Measurements from ENCODE around the gene FRG2C.
"Not testable (repeated sequence)": the region's sequence is repeated elsewhere in the genome, so short reads cannot be mapped to it uniquely, and the experiment has no call there.

FRG2C gene

DNA sequence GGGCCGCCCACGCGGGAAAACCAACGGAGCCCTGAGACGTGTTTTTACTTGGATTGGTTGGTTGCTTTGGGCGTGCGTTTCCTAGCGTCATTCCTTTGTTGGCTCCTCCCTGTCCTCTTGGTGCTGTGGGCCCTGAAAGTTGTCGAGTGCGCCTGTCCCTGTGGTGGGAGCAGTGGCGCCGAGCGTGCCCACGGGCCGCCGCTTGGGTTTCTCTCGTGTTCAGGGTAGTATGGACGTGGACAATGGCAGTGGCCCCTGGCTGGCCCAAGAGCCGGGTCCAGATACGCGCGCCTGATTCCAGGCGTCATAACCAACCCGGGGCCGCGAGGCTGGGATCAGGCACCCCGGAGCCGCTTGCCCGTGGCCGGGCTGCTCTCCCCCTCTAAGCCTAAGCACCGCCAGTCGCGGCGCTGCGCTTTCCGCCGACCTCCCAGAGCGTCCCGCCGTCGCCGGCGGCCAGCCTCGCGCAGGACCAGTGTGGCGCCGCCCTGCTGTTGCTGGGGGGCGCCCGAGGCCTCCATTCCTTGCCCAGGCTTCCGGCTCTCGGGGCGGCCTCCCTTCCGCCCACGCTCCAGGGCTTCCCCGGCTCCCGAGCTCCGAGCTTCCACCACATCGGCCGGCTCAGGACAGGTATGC, 8.1 kb downstream of the FRG2C start:
- H3K4me3 ChIP-seq (ENCODE audit: low read depth, low read length) = peak overlapping the region; percentile 72
- TF ChIP-seq POLR2A (IDR thresholded peaks at IDR 0.05; ENCODE audit: extremely low read depth, insufficient read length) = peak; percentile 34
- TF ChIP-seq, protein P1, sequence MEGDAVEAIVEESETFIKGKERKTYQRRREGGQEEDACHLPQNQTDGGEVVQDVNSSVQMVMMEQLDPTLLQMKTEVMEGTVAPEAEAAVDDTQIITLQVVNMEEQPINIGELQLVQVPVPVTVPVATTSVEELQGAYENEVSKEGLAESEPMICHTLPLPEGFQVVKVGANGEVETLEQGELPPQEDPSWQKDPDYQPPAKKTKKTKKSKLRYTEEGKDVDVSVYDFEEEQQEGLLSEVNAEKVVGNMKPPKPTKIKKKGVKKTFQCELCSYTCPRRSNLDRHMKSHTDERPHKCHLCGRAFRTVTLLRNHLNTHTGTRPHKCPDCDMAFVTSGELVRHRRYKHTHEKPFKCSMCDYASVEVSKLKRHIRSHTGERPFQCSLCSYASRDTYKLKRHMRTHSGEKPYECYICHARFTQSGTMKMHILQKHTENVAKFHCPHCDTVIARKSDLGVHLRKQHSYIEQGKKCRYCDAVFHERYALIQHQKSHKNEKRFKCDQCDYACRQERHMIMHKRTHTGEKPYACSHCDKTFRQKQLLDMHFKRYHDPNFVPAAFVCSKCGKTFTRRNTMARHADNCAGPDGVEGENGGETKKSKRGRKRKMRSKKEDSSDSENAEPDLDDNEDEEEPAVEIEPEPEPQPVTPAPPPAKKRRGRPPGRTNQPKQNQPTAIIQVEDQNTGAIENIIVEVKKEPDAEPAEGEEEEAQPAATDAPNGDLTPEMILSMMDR (IDR thresholded peaks at IDR 0.05; ENCODE audit: low read depth, low read length) = peak; percentile 20
- DNase-seq (ENCODE audit: low read depth) = peak; percentile 89

DNA sequence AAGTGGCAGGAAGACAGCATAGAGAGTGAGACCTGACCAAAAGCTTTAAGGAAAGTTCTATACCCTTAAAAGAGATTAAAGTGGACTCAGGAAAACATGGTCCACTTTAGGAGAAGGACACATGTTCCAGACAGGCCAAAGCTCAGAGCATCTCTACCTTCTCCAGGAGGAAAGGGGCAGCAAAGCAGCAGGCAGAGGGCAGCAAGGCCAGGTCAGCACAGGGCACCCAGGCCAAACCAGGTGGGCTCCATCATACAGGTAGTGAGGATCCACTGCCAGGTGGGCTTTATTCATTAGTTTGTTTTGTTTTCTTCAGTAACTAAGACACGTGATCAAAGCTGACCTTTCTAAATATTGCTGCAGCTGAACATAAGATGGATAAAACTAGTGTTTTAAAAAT, 19.8 kb downstream of the FRG2C start:
- DNase-seq (ENCODE audit: low read depth); H3K4me3 ChIP-seq (ENCODE audit: low read depth, low read length): not testable (repeated sequence)

DNA sequence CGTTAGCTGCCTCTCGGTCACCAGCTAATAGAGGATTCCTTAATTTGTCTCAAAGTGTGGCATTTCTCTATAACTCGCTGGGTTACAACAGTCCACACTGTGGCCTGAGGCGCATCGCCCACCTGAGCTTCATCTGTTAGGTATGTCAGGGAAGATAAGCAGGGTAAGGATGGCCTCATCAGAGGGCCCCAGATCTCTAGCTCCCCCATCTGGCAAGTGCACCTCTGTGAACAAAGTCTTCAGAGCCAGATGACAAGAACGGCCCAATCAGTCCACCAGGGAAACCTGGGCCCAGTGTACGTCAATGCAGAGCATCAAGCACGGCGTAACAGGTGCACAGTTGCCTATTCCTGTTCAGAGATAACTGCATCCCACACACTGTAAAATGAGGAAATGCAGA, 23.2 kb downstream of the FRG2C start:
- TF ChIP-seq MYC (IDR thresholded peaks at IDR 0.05; ENCODE audit: low read depth, low read length) = no peak
- TF ChIP-seq, protein P2, sequence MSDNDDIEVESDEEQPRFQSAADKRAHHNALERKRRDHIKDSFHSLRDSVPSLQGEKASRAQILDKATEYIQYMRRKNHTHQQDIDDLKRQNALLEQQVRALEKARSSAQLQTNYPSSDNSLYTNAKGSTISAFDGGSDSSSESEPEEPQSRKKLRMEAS (IDR thresholded peaks at IDR 0.05; ENCODE audit: low read depth, low read length) = no peak
- TF ChIP-seq, protein P1 (IDR thresholded peaks at IDR 0.05; ENCODE audit: low read depth, low read length) = no peak
- no peak for TF ChIP-seq POLR2A (IDR thresholded peaks at IDR 0.05; ENCODE audit: extremely low read depth, insufficient read length)
- no peak for DNase-seq (ENCODE audit: low read depth)
- H3K4me3 ChIP-seq (ENCODE audit: low read depth, low read length) = no peak overlapping the region

DNA sequence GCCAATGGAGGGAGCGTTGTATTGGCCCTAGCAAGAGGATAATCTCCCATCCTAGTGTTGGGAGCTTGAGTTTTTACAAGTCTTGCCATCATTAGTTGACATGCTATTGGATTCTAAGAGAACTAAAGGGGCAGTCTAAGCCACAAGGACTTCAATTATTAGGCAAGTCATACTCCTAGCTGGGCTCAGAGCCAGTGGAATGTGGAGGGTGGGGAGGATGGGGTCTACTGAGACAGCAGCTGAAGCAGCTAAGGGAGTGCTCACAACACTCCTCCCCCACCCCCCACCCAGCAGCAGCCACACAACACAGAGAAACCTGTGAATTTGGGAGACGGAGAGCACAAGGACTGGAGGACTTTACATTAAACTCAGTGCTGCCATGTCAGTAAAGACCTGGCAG, 27.9 kb downstream of the FRG2C start:
- H3K4me3 ChIP-seq (ENCODE audit: low read depth, low read length) = no peak overlapping the region
- no peak for DNase-seq (ENCODE audit: low read depth)
- no peak for TF ChIP-seq POLR2A (IDR thresholded peaks at IDR 0.05; ENCODE audit: extremely low read depth, insufficient read length)

Data from NB4 (cell line).